Keratinocyte (primary cell): ENCODE data around the gene POP5. TPM values are rescaled to one million over a fixed set of nuclear protein-coding genes. Genes with fewer than 3 reads are reported as not detected.

Source experiments
- DNase-seq: peaks from one replicate; pipeline ENCODE4 v3.0.0-alpha.2; 2011; ENCODE audit warnings: low read depth, missing footprints, low spot score
- FAIRE-seq: peaks from 2 replicates; lab custom pipeline; 2011; peaks lifted over from hg19 to GRCh38; lab: Jason Lieb, UNC
- H2AFZ ChIP-seq: 2 replicates; pipeline ENCODE4 v1.6.0; 2012; ENCODE audit warnings: low read length, control low read depth, inconsistent platforms; ENCODE audit not compliant: control insufficient read depth
- H3K27ac ChIP-seq: 2 replicates; pipeline ENCODE4 v1.5.1; 2011; ENCODE audit warnings: low read length; ENCODE audit not compliant: control insufficient read depth, insufficient read depth
- H3K27me3 ChIP-seq: 3 replicates; pipeline ENCODE4 v1.6.0; 2011; ENCODE audit warnings: low read length; ENCODE audit not compliant: control insufficient read depth, insufficient read depth; ENCODE audit errors: extremely low read depth
- H3K36me3 ChIP-seq, 2 experiments: 2 replicates in 1 of 2; 3 replicates in 1 of 2; pipeline ENCODE4 v1.5.1; 2011; ENCODE audit warnings: low read length in 2 of 2, mild to moderate bottlenecking in 1 of 2; ENCODE audit not compliant: control insufficient read depth in 2 of 2, insufficient read depth in 2 of 2; ENCODE audit errors: extremely low read depth in 1 of 2
- H3K4me1 ChIP-seq: 3 replicates; pipeline ENCODE4 v1.5.1; 2011; ENCODE audit warnings: low read length; ENCODE audit not compliant: control insufficient read depth, insufficient read depth; ENCODE audit errors: extremely low read depth
- H3K4me2 ChIP-seq: 3 replicates; pipeline ENCODE4 v1.6.0; 2011; ENCODE audit warnings: low read depth, low read length; ENCODE audit not compliant: control insufficient read depth, insufficient read depth; ENCODE audit errors: extremely low read depth
- H3K4me3 ChIP-seq, 3 experiments: fragments of 200-600 bp in 1 of 3; sonication (generic) in 1 of 3; 2 replicates in 2 of 3; 3 replicates in 1 of 3; pipeline ENCODE4 v1.5.1; 2011 to 2016; ENCODE audit warnings: low read length in 3 of 3, mild to moderate bottlenecking in 3 of 3, control low read depth in 2 of 3, inconsistent platforms in 1 of 3, low read depth in 1 of 3, mixed read lengths in 1 of 3, mixed run types in 1 of 3, moderate library complexity in 1 of 3; ENCODE audit not compliant: control insufficient read depth in 2 of 3, insufficient read depth in 2 of 3; ENCODE audit errors: extremely low read depth in 1 of 3
- H3K79me2 ChIP-seq: 2 replicates; pipeline ENCODE4 v1.6.0; 2012; ENCODE audit warnings: low read length; ENCODE audit not compliant: control insufficient read depth, insufficient read depth
- H3K9ac ChIP-seq: 3 replicates; pipeline ENCODE4 v1.6.0; 2011; ENCODE audit warnings: low read length; ENCODE audit not compliant: control insufficient read depth, insufficient read depth; ENCODE audit errors: extremely low read depth
- H3K9me1 ChIP-seq: 3 replicates; pipeline ENCODE4 v1.6.0; 2011; ENCODE audit warnings: low read length; ENCODE audit not compliant: control insufficient read depth, insufficient read depth; ENCODE audit errors: extremely low read depth
- H3K9me3 ChIP-seq: 2 replicates; pipeline ENCODE4 v1.5.1; 2012; ENCODE audit warnings: low read depth, low read length; ENCODE audit not compliant: control insufficient read depth
- H4K20me1 ChIP-seq: 3 replicates; pipeline ENCODE4 v1.6.0; 2011; ENCODE audit warnings: low read length; ENCODE audit not compliant: control insufficient read depth, insufficient read depth; ENCODE audit errors: extremely low read depth
- EZH2 ChIP-seq: IDR thresholded peaks from one replicate; pipeline ENCODE4 v1.6.1; 2012; ENCODE audit warnings: inconsistent platforms, mild to moderate bottlenecking, low read length, moderate library complexity
- dilution Hi-C: fragments of 300-500 bp; cut with MboI; formaldehyde crosslinking; loops from one replicate; pipeline ENCODE4 v1.7.0; 2020; ENCODE audit warnings: low sequenced_read_pairs; ENCODE audit not compliant: extremely low pct_ligation_motif_present
- polyA plus RNA-seq, 5 experiments: library from polyadenylated mRNA; depleted of rRNA in 3 of 5; stranded (reverse) in 3 of 5; stranded (forward) in 1 of 5; unstranded in 1 of 5; fragments of >200 nt; gene quantifications; 1 replicate in 1 of 5; 2 replicates in 3 of 5; 3 replicates in 1 of 5; pipeline versions ENCODE4 v1.2.1 to v1.2.3, GENCODE V29; 2011 to 2012; ENCODE audit warnings: missing spikeins in 2 of 5, low read depth in 1 of 5, low replicate concordance in 1 of 5
- TF ChIP-seq, protein P1 (sequence below), 3 experiments: IDR thresholded peaks in 1 of 3; conservative IDR thresholded peaks in 1 of 3; optimal IDR thresholded peaks in 1 of 3; 2 replicates in 2 of 3; 3 replicates in 1 of 3; pipeline versions ENCODE3 to v1.5.1; 2011; ENCODE audit warnings: low read length in 3 of 3, mild to moderate bottlenecking in 3 of 3, moderate library complexity in 2 of 3, control low read depth in 1 of 3, inconsistent platforms in 1 of 3; ENCODE audit not compliant: insufficient read depth in 2 of 3; ENCODE audit errors: extremely low read depth in 1 of 3

Gene POP5
- polyA plus RNA-seq, 1 donor (not counting 4 experiments of a cell fraction or from before 2014, with no cell fraction given) = 105 TPM

DNA sequence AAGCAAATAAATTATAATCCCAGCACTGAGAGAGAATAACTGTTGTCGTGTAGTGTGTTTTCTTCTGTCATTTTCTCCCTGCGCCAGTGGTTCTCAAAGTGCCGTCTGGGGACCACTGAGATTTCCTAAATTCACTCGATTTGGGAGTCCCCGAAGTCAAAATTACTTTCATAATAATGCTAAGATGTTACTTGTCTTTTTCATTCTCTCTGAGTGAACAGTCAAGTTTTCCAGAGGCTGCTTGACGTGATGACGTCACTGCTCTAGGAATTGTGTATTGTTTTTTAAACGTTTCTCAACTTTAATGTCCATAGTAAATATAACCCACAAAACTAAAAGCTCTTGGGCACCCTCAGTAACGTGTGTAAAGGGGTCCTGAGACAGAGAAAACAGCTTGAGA is 796 bp upstream of the POP5 start:
- Histone ChIP-seq H3K4me3 (peak overlapping the region; percentile 71 to 94 (median 93)), H2AFZ (peak overlapping the region; percentile 91), H3K4me2 (peak overlapping the region; percentile 100), H3K79me2 (peaks cover 14% of the 10 kb centered on the region), H3K9me1 (no peaks in the 10 kb centered on the region), H3K9ac (peak overlapping the region; percentile 88), H3K4me1 (peaks cover 13% of the 10 kb centered on the region), H3K9me3 (no peaks in the 10 kb centered on the region), H4K20me1 (no peaks in the 10 kb centered on the region), H3K36me3 (peaks cover 18 to 20% of the 10 kb centered on the region in 2 experiments), H3K27me3 (no peaks in the 10 kb centered on the region), H3K27ac (peak overlapping the region; percentile 44)
- DNase-seq = no peak
- dilution Hi-C loops = no loop called here
- TF ChIP-seq EZH2 = no peak
- TF ChIP-seq, protein P1, sequence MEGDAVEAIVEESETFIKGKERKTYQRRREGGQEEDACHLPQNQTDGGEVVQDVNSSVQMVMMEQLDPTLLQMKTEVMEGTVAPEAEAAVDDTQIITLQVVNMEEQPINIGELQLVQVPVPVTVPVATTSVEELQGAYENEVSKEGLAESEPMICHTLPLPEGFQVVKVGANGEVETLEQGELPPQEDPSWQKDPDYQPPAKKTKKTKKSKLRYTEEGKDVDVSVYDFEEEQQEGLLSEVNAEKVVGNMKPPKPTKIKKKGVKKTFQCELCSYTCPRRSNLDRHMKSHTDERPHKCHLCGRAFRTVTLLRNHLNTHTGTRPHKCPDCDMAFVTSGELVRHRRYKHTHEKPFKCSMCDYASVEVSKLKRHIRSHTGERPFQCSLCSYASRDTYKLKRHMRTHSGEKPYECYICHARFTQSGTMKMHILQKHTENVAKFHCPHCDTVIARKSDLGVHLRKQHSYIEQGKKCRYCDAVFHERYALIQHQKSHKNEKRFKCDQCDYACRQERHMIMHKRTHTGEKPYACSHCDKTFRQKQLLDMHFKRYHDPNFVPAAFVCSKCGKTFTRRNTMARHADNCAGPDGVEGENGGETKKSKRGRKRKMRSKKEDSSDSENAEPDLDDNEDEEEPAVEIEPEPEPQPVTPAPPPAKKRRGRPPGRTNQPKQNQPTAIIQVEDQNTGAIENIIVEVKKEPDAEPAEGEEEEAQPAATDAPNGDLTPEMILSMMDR (optimal IDR thresholded peaks at IDR 0.05 in 1 of 3, IDR thresholded peaks at IDR 0.05 in 1 of 3, conservative IDR thresholded peaks at IDR 0.05 in 1 of 3; ENCODE audit: extremely low read depth in 1 of 3, insufficient read depth in 2 of 3, low read length in 3 of 3) = no peak
- no peak for FAIRE-seq

DNA sequence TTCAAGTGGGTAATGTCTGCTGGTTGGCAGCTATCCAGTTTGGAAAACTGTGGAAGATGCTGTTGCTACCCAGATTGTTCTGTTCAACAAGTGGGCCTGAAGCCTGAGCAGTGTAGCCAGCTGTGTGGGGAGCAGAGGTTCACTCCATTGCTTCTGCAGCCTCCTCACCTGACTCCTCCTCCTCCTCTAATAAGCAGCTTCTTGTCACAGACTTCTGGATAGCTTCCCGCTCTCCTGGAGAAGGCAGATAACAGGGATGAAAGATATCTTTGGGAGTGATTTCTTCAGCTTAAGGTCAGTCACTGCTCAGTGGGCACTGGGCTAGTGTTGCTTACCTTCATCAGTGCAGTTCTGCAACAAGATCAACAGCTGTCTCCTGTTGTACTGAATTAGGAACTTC is 2.0 kb downstream of the POP5 start:
- Histone ChIP-seq H3K9me1 (no peaks in the 10 kb centered on the region), H3K4me2 (no peak overlapping the region), H3K27me3 (no peaks in the 10 kb centered on the region), H3K9me3 (no peaks in the 10 kb centered on the region), H2AFZ (no peak overlapping the region), H3K79me2 (peaks cover 14% of the 10 kb centered on the region), H3K27ac (no peak overlapping the region), H3K4me1 (peaks cover 11% of the 10 kb centered on the region), H3K4me3 (no peak overlapping the region), H3K9ac (no peak overlapping the region), H3K36me3 (peaks cover 32 to 34% of the 10 kb centered on the region in 2 experiments), H4K20me1 (no peaks in the 10 kb centered on the region)
- FAIRE-seq (no peak), DNase-seq (no peak)
- dilution Hi-C loops = no loop called here
- TF ChIP-seq, protein P1 (optimal IDR thresholded peaks at IDR 0.05 in 1 of 3, IDR thresholded peaks at IDR 0.05 in 1 of 3, conservative IDR thresholded peaks at IDR 0.05 in 1 of 3; ENCODE audit: extremely low read depth in 1 of 3, insufficient read depth in 2 of 3, low read length in 3 of 3) = no peak
- no peak for TF ChIP-seq EZH2
